Panc1 (cell line): ENCODE data around the gene FGD4. TPM values are rescaled to one million over a fixed set of nuclear protein-coding genes. Genes with fewer than 3 reads are reported as not detected.

Experiments
- ATAC-seq: fragments of 200-7000 bp; cut with Tn5 transposase; 2 replicates; pipeline ENCODE4 v1.9.1; 2020; ENCODE audit warnings: mild to moderate bottlenecking, moderate library complexity
- BruUV-seq: library from RNA; stranded (reverse); fragments of 400-500 nt; replicated peaks from 2 replicates; lab custom pipeline; 2021; lab: Mats Ljungman, UMichigan
- CTCF ChIA-PET: fragments of 300-600 bp; sonication (Branson Sonifier 250); formaldehyde crosslinking; loops from one replicate; lab custom pipeline; 2022; ENCODE audit warnings: antibody characterized with exemption; lab: Charles Lee
- POLR2A ChIA-PET: fragments of 300-600 bp; sonication (Branson Sonifier 250); formaldehyde crosslinking; loops from one replicate; lab custom pipeline; 2022; ENCODE audit warnings: antibody characterized with exemption; lab: Charles Lee
- DNase-seq: peaks from one replicate; pipeline ENCODE4 v3.0.0-alpha.2; 2010; ENCODE audit warnings: low read depth, low spot score
- H3K27ac ChIP-seq: 2 replicates; pipeline ENCODE4 v1.5.1; 2011; ENCODE audit warnings: mild to moderate bottlenecking, low read length, inconsistent platforms
- H3K27me3 ChIP-seq: fragments of 200-500 bp; sonication (Bioruptor generic); 2 replicates; pipeline ENCODE4 v1.6.0; 2014; ENCODE audit warnings: low read length, inconsistent platforms; ENCODE audit not compliant: control insufficient read depth, insufficient read depth
- H3K36me3 ChIP-seq: fragments of 200-500 bp; sonication (Bioruptor generic); 2 replicates; pipeline ENCODE4 v1.5.1; 2014; ENCODE audit warnings: inconsistent platforms, mild to moderate bottlenecking, low read length, moderate library complexity; ENCODE audit not compliant: control insufficient read depth, insufficient read depth
- H3K4me1 ChIP-seq: 2 replicates; pipeline ENCODE4 v1.5.1; 2011; ENCODE audit warnings: inconsistent platforms, mild to moderate bottlenecking, low read length, moderate library complexity; ENCODE audit not compliant: control insufficient read depth, insufficient read depth
- H3K4me3 ChIP-seq, 2 experiments: 2 replicates each; pipeline ENCODE4 v1.5.1; 2011 to 2012; ENCODE audit warnings: low read depth in 2 of 2, low read length in 2 of 2, mild to moderate bottlenecking in 2 of 2, inconsistent platforms in 1 of 2, moderate library complexity in 1 of 2
- H3K9me3 ChIP-seq: fragments of 200-500 bp; sonication (Bioruptor generic); 2 replicates; pipeline ENCODE4 v1.5.1; 2014; ENCODE audit warnings: low read depth, mild to moderate bottlenecking, inconsistent platforms, low read length, moderate library complexity; ENCODE audit not compliant: control insufficient read depth, insufficient read depth
- CTCF ChIP-seq: fragments of 450-650 bp; IDR thresholded peaks from 2 replicates; pipeline ENCODE4 v1.5.1; 2017; ENCODE audit warnings: mild to moderate bottlenecking
- POLR2AphosphoS5 ChIP-seq: IDR thresholded peaks from 2 replicates; pipeline ENCODE4 v1.6.1; 2012; ENCODE audit warnings: mild to moderate bottlenecking, low read depth, low read length, moderate library complexity
- REST ChIP-seq, 2 experiments: IDR thresholded peaks; 2 replicates each; pipeline ENCODE4 v1.6.1; 2011 to 2012; ENCODE audit warnings: low read depth in 2 of 2, control low read depth in 1 of 2, low read length in 1 of 2, mild to moderate bottlenecking in 1 of 2, moderate library complexity in 1 of 2; ENCODE audit not compliant: insufficient read depth in 1 of 2
- SIN3A ChIP-seq: IDR thresholded peaks from 2 replicates; pipeline ENCODE4 v1.6.1; 2012; ENCODE audit warnings: low read depth, mild to moderate bottlenecking, low read length, moderate library complexity, borderline replicate concordance; ENCODE audit not compliant: insufficient read depth
- TCF7L2 ChIP-seq: IDR thresholded peaks from 2 replicates; pipeline ENCODE4 v1.6.1; 2011; ENCODE audit warnings: mild to moderate bottlenecking, low read depth, low read length, inconsistent platforms
- in situ Hi-C: cut with HindIII; loops from 2 replicates; pipeline ENCODE4 v1.10.0; 2016; ENCODE audit warnings: low sequenced_read_pairs, low pct_unique_long_range_greater_than_20kb
- intact Hi-C: fragments of 100-400 bp; cut with micrococcal nuclease; formaldehyde crosslinking; loops from one replicate; pipeline ENCODE4 v1.10.0; 2022; ENCODE audit not compliant: unreplicated experiment
- total RNA-seq: library from RNA; stranded (reverse); gene quantifications from one replicate; pipeline ENCODE4 v1.2.1, GENCODE V29; 2021; ENCODE audit not compliant: unreplicated experiment

Gene FGD4
- total RNA-seq, 1 experiment from 2014 or later: 5.0 TPM

GRCh38 chr12:32688786-32689185 is 289.4 kb downstream of the FGD4 start:
- DNase-seq (no peak), ATAC-seq (no peak)
- in situ Hi-C loops (no loop called here), intact Hi-C loops (no loop called here)
- H3K9me3 ChIP-seq: no peaks in the 10 kb centered on the region
- no peaks in the 10 kb centered on the region for H3K36me3 ChIP-seq
- no TSS peak for BruUV-seq
- TF ChIP-seq REST (IDR thresholded peaks at IDR 0.05; ENCODE audit: insufficient read depth in 1 of 2, low read depth in 2 of 2, low read length in 1 of 2): no peak
- no peak for TF ChIP-seq SIN3A
- TF ChIP-seq TCF7L2: no peak
- no peak for TF ChIP-seq CTCF
- no peak for TF ChIP-seq POLR2AphosphoS5
- no peaks in the 10 kb centered on the region for H3K4me1 ChIP-seq
- ChIA-PET POLR2A (no interaction called here), CTCF (interaction anchor here (0.6 kb wide), 1 partner anchor 10 kb away, joined by 6 read pairs; no protein-coding TSS in a partner anchor)
- H3K27ac ChIP-seq: no peak overlapping the region
- H3K4me3 ChIP-seq: no peak overlapping the region
- H3K27me3 ChIP-seq: no peaks in the 10 kb centered on the region

- ATAC-seq: no peak
- in situ Hi-C loops: no loop called here
- ChIA-PET CTCF (no interaction called here), POLR2A (no interaction called here)
- BruUV-seq: no TSS peak
- Histone ChIP-seq H3K27me3 (no peaks in the 10 kb centered on the region), H3K9me3 (no peaks in the 10 kb centered on the region), H3K4me1 (no peaks in the 10 kb centered on the region), H3K36me3 (no peaks in the 10 kb centered on the region), H3K27ac (no peak overlapping the region), H3K4me3 (no peak overlapping the region)
- no peak for DNase-seq
- TF ChIP-seq TCF7L2 (no peak), CTCF (no peak), POLR2AphosphoS5 (no peak), SIN3A (no peak), REST (IDR thresholded peaks at IDR 0.05; ENCODE audit: insufficient read depth in 1 of 2, low read depth in 2 of 2, low read length in 1 of 2) (no peak)
- intact Hi-C loops: no loop called here
Measured at GRCh38 chr12:32690927-32691326, 291.6 kb downstream of the FGD4 start.
